Mesendoderm (in vitro differentiated cells): ENCODE data around the gene RFT1.
A peak's percentile ranks its signal among the peaks of the same experiment; 100 is the strongest.

Experiments used
- DNase-seq: peaks from one replicate; pipeline ENCODE4 v3.0.0; 2013
- H2AK5ac ChIP-seq: 2 replicates; pipeline ENCODE4 v1.6.1; 2013; ENCODE audit warnings: low read length, inconsistent platforms
- H2BK120ac ChIP-seq: 2 replicates; pipeline ENCODE4 v1.6.1; 2013; ENCODE audit warnings: low read depth, mild to moderate bottlenecking, low read length, moderate library complexity, mixed read lengths
- H2BK15ac ChIP-seq: replicated peaks from 2 replicates; pipeline ENCODE4 v1.6.1; 2013; ENCODE audit warnings: low read depth, mild to moderate bottlenecking, moderate library complexity
- H2BK5ac ChIP-seq: 2 replicates; pipeline ENCODE4 v1.6.1; 2013; ENCODE audit warnings: low read length, inconsistent platforms
- H3K18ac ChIP-seq: 2 replicates; pipeline ENCODE4 v1.6.1; 2013; ENCODE audit warnings: mild to moderate bottlenecking, low read length, mixed read lengths
- H3K23ac ChIP-seq: one replicate; pipeline ENCODE4 v1.6.1; 2013; ENCODE audit warnings: low read length
- H3K27ac ChIP-seq: 2 replicates; pipeline ENCODE4 v1.5.1; 2013; ENCODE audit warnings: low read depth, mild to moderate bottlenecking, inconsistent platforms, low read length, moderate library complexity
- H3K27me3 ChIP-seq: 2 replicates; pipeline ENCODE4 v1.6.1; 2013; ENCODE audit warnings: low read length, control low read depth, mild to moderate bottlenecking, inconsistent platforms; ENCODE audit not compliant: insufficient read depth, poor library complexity
- H3K36me3 ChIP-seq: 2 replicates; pipeline ENCODE4 v1.6.1; 2013; ENCODE audit warnings: low read length, inconsistent platforms; ENCODE audit not compliant: control insufficient read depth, insufficient read depth
- H3K4ac ChIP-seq: one replicate; pipeline ENCODE4 v1.6.1; 2013; ENCODE audit warnings: low read depth, mild to moderate bottlenecking, low read length, moderate library complexity
- H3K4me1 ChIP-seq: 2 replicates; pipeline ENCODE4 v1.6.1; 2013; ENCODE audit warnings: low read depth, low read length, inconsistent platforms; ENCODE audit not compliant: control insufficient read depth
- H3K4me2 ChIP-seq: 2 replicates; pipeline ENCODE4 v1.6.1; 2013; ENCODE audit warnings: low read length
- H3K4me3 ChIP-seq: 2 replicates; pipeline ENCODE4 v1.5.1; 2013; ENCODE audit warnings: mild to moderate bottlenecking, low read length
- H3K56ac ChIP-seq: one replicate; pipeline ENCODE4 v1.6.1; 2013; ENCODE audit warnings: low read length
- H3K79me1 ChIP-seq: 2 replicates; pipeline ENCODE4 v1.6.1; 2013; ENCODE audit warnings: low read length, inconsistent platforms
- H3K79me2 ChIP-seq: 2 replicates; pipeline ENCODE4 v1.6.1; 2013; ENCODE audit warnings: mild to moderate bottlenecking, low read length; ENCODE audit not compliant: control insufficient read depth, insufficient read depth
- H3K9ac ChIP-seq: 2 replicates; pipeline ENCODE4 v1.6.1; 2013; ENCODE audit warnings: low read length, inconsistent platforms
- H4K5ac ChIP-seq: one replicate; pipeline ENCODE4 v1.6.1; 2013; ENCODE audit warnings: low read length
- H4K8ac ChIP-seq: one replicate; pipeline ENCODE4 v1.6.1; 2013; ENCODE audit warnings: low read depth, mild to moderate bottlenecking, control low read depth, low read length, moderate library complexity
- WGBS: extraction: QIAGEN DNeasy Blood & Tissue Kit; methylation state at CpG from one replicate; pipeline ENCODE4 v1.1.7; 2013; ENCODE audit warnings: low lambda C conversion rate, missing lambda C conversion rate; ENCODE audit not compliant: insufficient coverage; ENCODE audit errors: extremely low coverage; 5-methylcytosine and 5-hydroxymethylcytosine counted together

Gene RFT1

GRCh38 chr3:53174346-53175250 lies 44.4 kb upstream of the RFT1 start:
- H3K27ac ChIP-seq = no peak overlapping the region
- no peak for DNase-seq
- H3K4ac ChIP-seq = no peak overlapping the region
- no peak overlapping the region for H4K8ac ChIP-seq
- H2BK5ac ChIP-seq = no peak overlapping the region
- H2AK5ac ChIP-seq = no peak overlapping the region
- H3K4me1 ChIP-seq = peaks cover 14% of the 10 kb centered on the region
- WGBS = no CpG with 5 or more reads among the region's 9 CpGs
- H3K79me1 ChIP-seq = peaks cover 15% of the 10 kb centered on the region
- H2BK15ac ChIP-seq = no peak overlapping the region
- no peaks in the 10 kb centered on the region for H3K36me3 ChIP-seq
- no peak overlapping the region for H2BK120ac ChIP-seq
- no peak overlapping the region for H3K56ac ChIP-seq
- peaks cover 6% of the 10 kb centered on the region for H3K79me2 ChIP-seq
- H3K9ac ChIP-seq = no peak overlapping the region
- H3K4me2 ChIP-seq = no peak overlapping the region
- no peak overlapping the region for H3K4me3 ChIP-seq
- H3K18ac ChIP-seq = no peak overlapping the region
- H3K27me3 ChIP-seq = no peaks in the 10 kb centered on the region
- H4K5ac ChIP-seq = no peak overlapping the region
- H3K23ac ChIP-seq = no peak overlapping the region

- H2AK5ac ChIP-seq = no peak overlapping the region
- no peak overlapping the region for H3K56ac ChIP-seq
- H2BK5ac ChIP-seq = no peak overlapping the region
- no peak overlapping the region for H3K18ac ChIP-seq
- peaks cover 15% of the 10 kb centered on the region for H3K79me1 ChIP-seq
- H3K27me3 ChIP-seq = no peaks in the 10 kb centered on the region
- no peak for DNase-seq
- H3K23ac ChIP-seq = no peak overlapping the region
- H4K5ac ChIP-seq = no peak overlapping the region
- no CpG with 5 or more reads among the region's 5 CpGs for WGBS
- no peak overlapping the region for H3K4me2 ChIP-seq
- H3K27ac ChIP-seq = no peak overlapping the region
- no peak overlapping the region for H2BK15ac ChIP-seq
- no peak overlapping the region for H3K4ac ChIP-seq
- no peaks in the 10 kb centered on the region for H3K36me3 ChIP-seq
- no peak overlapping the region for H3K9ac ChIP-seq
- no peak overlapping the region for H3K4me3 ChIP-seq
- H2BK120ac ChIP-seq = no peak overlapping the region
- H4K8ac ChIP-seq = no peak overlapping the region
- peaks cover 6% of the 10 kb centered on the region for H3K79me2 ChIP-seq
- H3K4me1 ChIP-seq = peaks cover 14% of the 10 kb centered on the region
Observed at GRCh38 chr3:53173107-53173506, 42.9 kb upstream of the RFT1 start.

GRCh38 chr3:53171827-53172505 lies 41.7 kb upstream of the RFT1 start:
- peaks cover 6% of the 10 kb centered on the region for H3K79me2 ChIP-seq
- H3K27ac ChIP-seq = no peak overlapping the region
- H2AK5ac ChIP-seq = peak overlapping the region; percentile 59
- peak overlapping the region; percentile 41 for H3K9ac ChIP-seq
- no peak overlapping the region for H3K4me2 ChIP-seq
- no peak overlapping the region for H4K5ac ChIP-seq
- peaks cover 15% of the 10 kb centered on the region for H3K79me1 ChIP-seq
- H3K18ac ChIP-seq = no peak overlapping the region
- no CpG with 5 or more reads among the region's 7 CpGs for WGBS
- H3K23ac ChIP-seq = no peak overlapping the region
- no peak overlapping the region for H2BK120ac ChIP-seq
- H3K4me1 ChIP-seq = peaks cover 14% of the 10 kb centered on the region
- no peaks in the 10 kb centered on the region for H3K27me3 ChIP-seq
- H2BK15ac ChIP-seq = no peak overlapping the region
- H2BK5ac ChIP-seq = no peak overlapping the region
- no peak overlapping the region for H3K4ac ChIP-seq
- DNase-seq = peak; percentile 84
- no peak overlapping the region for H4K8ac ChIP-seq
- no peak overlapping the region for H3K4me3 ChIP-seq
- H3K36me3 ChIP-seq = no peaks in the 10 kb centered on the region
- peak overlapping the region; percentile 9 for H3K56ac ChIP-seq

- Histone ChIP-seq H3K4me1 (peaks cover 14% of the 10 kb centered on the region), H4K8ac (no peak overlapping the region), H2BK5ac (no peak overlapping the region), H3K27ac (no peak overlapping the region), H3K4ac (no peak overlapping the region), H3K9ac (no peak overlapping the region), H3K27me3 (no peaks in the 10 kb centered on the region), H3K23ac (no peak overlapping the region), H3K56ac (peak overlapping the region; percentile 75), H2AK5ac (no peak overlapping the region), H4K5ac (no peak overlapping the region), H3K18ac (no peak overlapping the region), H2BK15ac (no peak overlapping the region), H2BK120ac (no peak overlapping the region), H3K4me3 (no peak overlapping the region), H3K36me3 (no peaks in the 10 kb centered on the region), H3K79me1 (peaks cover 22% of the 10 kb centered on the region), H3K4me2 (no peak overlapping the region), H3K79me2 (peaks cover 6% of the 10 kb centered on the region)
- no peak for DNase-seq
- no CpG with 5 or more reads among the region's 7 CpGs for WGBS
Observed at GRCh38 chr3:53171064-53171418, 40.8 kb upstream of the RFT1 start.

GRCh38 chr3:53170325-53171063 lies 40.3 kb upstream of the RFT1 start:
- Histone ChIP-seq H3K36me3 (no peaks in the 10 kb centered on the region), H3K27ac (no peak overlapping the region), H3K79me2 (peaks cover 6% of the 10 kb centered on the region), H3K56ac (peak overlapping the region; percentile 26), H2AK5ac (no peak overlapping the region), H3K23ac (no peak overlapping the region), H4K8ac (no peak overlapping the region), H4K5ac (no peak overlapping the region), H3K9ac (no peak overlapping the region), H3K18ac (no peak overlapping the region), H3K4me2 (no peak overlapping the region), H3K27me3 (no peaks in the 10 kb centered on the region), H3K79me1 (peaks cover 22% of the 10 kb centered on the region), H2BK5ac (no peak overlapping the region), H3K4me1 (peaks cover 14% of the 10 kb centered on the region), H2BK120ac (no peak overlapping the region), H3K4me3 (no peak overlapping the region), H2BK15ac (no peak overlapping the region), H3K4ac (no peak overlapping the region)
- DNase-seq = no peak
- WGBS = no CpG with 5 or more reads among the region's 17 CpGs
